HepG2 (cell line): Measurements from ENCODE around the gene HK3. TPM values are rescaled to one million over a fixed set of nuclear protein-coding genes. Genes with fewer than 3 reads are reported as not detected.
A peak's percentile ranks its signal among the peaks of the same experiment; 100 is the strongest.

Experiments
- CREB1 ChIP-seq, 2 experiments: fragments of 450-650 bp in 1 of 2; IDR thresholded peaks; 2 replicates each; pipeline ENCODE4 v1.6.1; 2016 to 2017; ENCODE audit warnings: control low read depth in 1 of 2, mild to moderate bottlenecking in 1 of 2, missing compliant biosample characterization in 1 of 2, missing genetic modification characterization in 1 of 2
- CREM ChIP-seq, 2 experiments: sonication (generic) in 1 of 2; formaldehyde crosslinking in 1 of 2; IDR thresholded peaks; 2 replicates each; pipeline versions ENCODE4 v1.4.0 to v1.6.1; 2016 to 2020; ENCODE audit warnings: antibody characterized with exemption in 1 of 2, mild to moderate bottlenecking in 1 of 2, missing genetic modification reagents in 1 of 2
- GTF2F1 ChIP-seq: fragments of 150-350 bp; IDR thresholded peaks from 2 replicates; pipeline ENCODE4 v1.6.1; 2014; ENCODE audit warnings: low read length
- HNRNPL ChIP-seq: fragments of 200-400 bp; formaldehyde crosslinking; IDR thresholded peaks from 2 replicates; pipeline ENCODE4 v1.6.1; 2017; ENCODE audit warnings: mild to moderate bottlenecking, low read depth, low read length
- HNRNPLL ChIP-seq: fragments of 200-400 bp; formaldehyde crosslinking; IDR thresholded peaks from 2 replicates; pipeline ENCODE4 v1.6.1; 2017; ENCODE audit warnings: mild to moderate bottlenecking, low read depth, low read length; ENCODE audit not compliant: poor library complexity, severe bottlenecking
- HOXA3 ChIP-seq: sonication (generic); formaldehyde crosslinking; IDR thresholded peaks from 2 replicates; pipeline ENCODE4 v1.5.0; 2020; ENCODE audit warnings: missing genetic modification reagents
- MIER2 ChIP-seq: IDR thresholded peaks from 2 replicates; pipeline ENCODE4 v1.6.1; 2016; ENCODE audit warnings: missing biosample characterization, missing genetic modification reagents
- RAD21 ChIP-seq: fragments of 450-650 bp; formaldehyde crosslinking; IDR thresholded peaks from 2 replicates; pipeline ENCODE4 v1.5.0; 2020; ENCODE audit warnings: mild to moderate bottlenecking
- SAP130 ChIP-seq: IDR thresholded peaks from 2 replicates; pipeline ENCODE4 v1.6.1; 2016; ENCODE audit warnings: low read depth
- SMC3 ChIP-seq: IDR thresholded peaks from 2 replicates; pipeline ENCODE4 v1.6.1; 2011; ENCODE audit warnings: low read length, improper control_type of control experiment
- SOX6 ChIP-seq, 2 experiments: fragments of 450-650 bp in 1 of 2; sonication (generic) in 1 of 2; formaldehyde crosslinking in 1 of 2; IDR thresholded peaks; 2 replicates each; pipeline versions ENCODE4 v1.4.0 to v1.6.1; 2017 to 2020; ENCODE audit warnings: antibody characterized with exemption in 1 of 2, mild to moderate bottlenecking in 1 of 2, missing genetic modification reagents in 1 of 2
- STAG1 ChIP-seq: sonication (generic); formaldehyde crosslinking; IDR thresholded peaks from 2 replicates; pipeline ENCODE4 v1.4.0; 2020; ENCODE audit warnings: missing genetic modification reagents
- TGIF2 ChIP-seq: IDR thresholded peaks from 2 replicates; pipeline ENCODE4 v1.6.1; 2016; ENCODE audit warnings: control low read depth, missing compliant biosample characterization
- ZFX ChIP-seq: sonication (generic); formaldehyde crosslinking; IDR thresholded peaks from 2 replicates; pipeline ENCODE4 v1.4.0; 2020; ENCODE audit warnings: mild to moderate bottlenecking, low read depth, missing genetic modification reagents, moderate library complexity
- ZNF749 ChIP-seq: sonication (generic); formaldehyde crosslinking; IDR thresholded peaks from 2 replicates; pipeline ENCODE4 v1.8.0; 2022; ENCODE audit warnings: mild to moderate bottlenecking, missing genetic modification reagents, moderate library complexity, borderline replicate concordance
- polyA plus RNA-seq, 8 experiments: library from polyadenylated mRNA; depleted of rRNA in 3 of 8; stranded (reverse) in 7 of 8; unstranded in 1 of 8; fragments of >200 nt; fragmentation: Illumina TruSeq in 4 of 8; extraction: Trizol in 4 of 8; gene quantifications; 2 replicates each; pipeline versions ENCODE4 v1.2.1 to v1.2.3, GENCODE V29; 2011 to 2016; ENCODE audit warnings: low read depth in 4 of 8, missing spikeins in 1 of 8, mixed read lengths in 1 of 8; ENCODE audit not compliant: insufficient read depth in 1 of 8
- total RNA-seq, 5 experiments: library from RNA; depleted of rRNA; stranded (reverse); fragments of >200 nt; fragmentation: Illumina TruSeq; extraction: Trizol; gene quantifications; 2 replicates each; pipeline ENCODE4 v1.2.3, GENCODE V29; 2016; ENCODE audit warnings: low read depth in 1 of 5
- TF ChIP-seq, protein P1 (sequence below): sonication (generic); formaldehyde crosslinking; IDR thresholded peaks from 2 replicates; pipeline ENCODE4 v1.5.1; 2020; ENCODE audit warnings: mild to moderate bottlenecking, missing genetic modification reagents, moderate library complexity
- TF ChIP-seq, protein P2 (sequence below): sonication (generic); formaldehyde crosslinking; conservative IDR thresholded peaks from 2 replicates; pipeline ENCODE4 v1.8.0; 2022; ENCODE audit warnings: mild to moderate bottlenecking, moderate library complexity, missing genetic modification reagents
- TF ChIP-seq, protein P3 (sequence below): sonication (generic); formaldehyde crosslinking; IDR thresholded peaks from 2 replicates; pipeline ENCODE4 v1.4.0; 2020; ENCODE audit warnings: missing genetic modification reagents
- TF ChIP-seq, protein P4 (sequence below): sonication (generic); formaldehyde crosslinking; IDR thresholded peaks from 2 replicates; pipeline ENCODE4 v1.5.0; 2020; ENCODE audit warnings: mild to moderate bottlenecking, missing genetic modification reagents, moderate library complexity

The HK3 gene
- total and polyA plus RNA-seq, 2 of the 13 experiments (the other 11 are each of a cell fraction or from before 2014, with no cell fraction given), result not detected

DNA sequence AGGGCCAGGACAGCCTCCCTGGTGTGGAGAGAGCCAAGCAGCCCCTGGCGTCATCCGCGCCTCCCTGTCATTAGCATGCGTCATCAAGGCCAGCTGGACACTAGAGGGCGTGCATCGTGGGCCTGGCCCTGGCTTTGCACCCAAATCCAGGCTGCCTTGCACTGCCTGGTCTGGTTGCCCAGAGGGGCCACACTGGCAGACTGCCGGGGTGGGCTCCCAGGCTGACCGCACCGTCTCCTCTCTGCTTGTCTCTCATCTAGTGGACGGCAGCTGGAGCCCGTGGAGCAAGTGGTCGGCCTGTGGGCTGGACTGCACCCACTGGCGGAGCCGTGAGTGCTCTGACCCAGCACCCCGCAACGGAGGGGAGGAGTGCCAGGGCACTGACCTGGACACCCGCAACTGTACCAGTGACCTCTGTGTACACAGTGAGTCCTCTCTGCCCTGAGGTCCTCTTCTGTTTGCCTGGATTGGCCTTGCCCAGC is 29.0 kb downstream of the HK3 start (continued):
- TF ChIP-seq, protein P1, sequence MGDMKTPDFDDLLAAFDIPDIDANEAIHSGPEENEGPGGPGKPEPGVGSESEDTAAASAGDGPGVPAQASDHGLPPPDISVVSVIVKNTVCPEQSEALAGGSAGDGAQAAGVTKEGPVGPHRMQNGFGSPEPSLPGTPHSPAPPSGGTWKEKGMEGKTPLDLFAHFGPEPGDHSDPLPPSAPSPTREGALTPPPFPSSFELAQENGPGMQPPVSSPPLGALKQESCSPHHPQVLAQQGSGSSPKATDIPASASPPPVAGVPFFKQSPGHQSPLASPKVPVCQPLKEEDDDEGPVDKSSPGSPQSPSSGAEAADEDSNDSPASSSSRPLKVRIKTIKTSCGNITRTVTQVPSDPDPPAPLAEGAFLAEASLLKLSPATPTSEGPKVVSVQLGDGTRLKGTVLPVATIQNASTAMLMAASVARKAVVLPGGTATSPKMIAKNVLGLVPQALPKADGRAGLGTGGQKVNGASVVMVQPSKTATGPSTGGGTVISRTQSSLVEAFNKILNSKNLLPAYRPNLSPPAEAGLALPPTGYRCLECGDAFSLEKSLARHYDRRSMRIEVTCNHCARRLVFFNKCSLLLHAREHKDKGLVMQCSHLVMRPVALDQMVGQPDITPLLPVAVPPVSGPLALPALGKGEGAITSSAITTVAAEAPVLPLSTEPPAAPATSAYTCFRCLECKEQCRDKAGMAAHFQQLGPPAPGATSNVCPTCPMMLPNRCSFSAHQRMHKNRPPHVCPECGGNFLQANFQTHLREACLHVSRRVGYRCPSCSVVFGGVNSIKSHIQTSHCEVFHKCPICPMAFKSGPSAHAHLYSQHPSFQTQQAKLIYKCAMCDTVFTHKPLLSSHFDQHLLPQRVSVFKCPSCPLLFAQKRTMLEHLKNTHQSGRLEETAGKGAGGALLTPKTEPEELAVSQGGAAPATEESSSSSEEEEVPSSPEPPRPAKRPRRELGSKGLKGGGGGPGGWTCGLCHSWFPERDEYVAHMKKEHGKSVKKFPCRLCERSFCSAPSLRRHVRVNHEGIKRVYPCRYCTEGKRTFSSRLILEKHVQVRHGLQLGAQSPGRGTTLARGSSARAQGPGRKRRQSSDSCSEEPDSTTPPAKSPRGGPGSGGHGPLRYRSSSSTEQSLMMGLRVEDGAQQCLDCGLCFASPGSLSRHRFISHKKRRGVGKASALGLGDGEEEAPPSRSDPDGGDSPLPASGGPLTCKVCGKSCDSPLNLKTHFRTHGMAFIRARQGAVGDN (CRISPR knock-in tag), result peak; percentile 28; the same call in 1 of the 2 replicates
- TF ChIP-seq TGIF2 (CRISPR knock-in tag) (no peak), HNRNPL (0 out of 2 replicates have a peak, but pooled peaks have one; percentile 29), ZFX (CRISPR knock-in tag) (peak; percentile 55), GTF2F1 (no peak), ZNF749 (CRISPR knock-in tag) (no peak), SAP130 (CRISPR knock-in tag) (0 out of 2 replicates have a peak, but pooled peaks have one; percentile 22), SOX6 (IDR thresholded peaks at IDR 0.05) (no peak), SOX6 (CRISPR knock-in tag; IDR thresholded peaks at IDR 0.05) (0 out of 2 replicates have a peak, but pooled peaks have one; percentile 15), CREM (IDR thresholded peaks at IDR 0.05) (peak; percentile 76), CREM (CRISPR knock-in tag; IDR thresholded peaks at IDR 0.05) (peak; percentile 65; the same call in 1 of the 2 replicates), HNRNPLL (peak; percentile 23), RAD21 (CRISPR knock-in tag) (peak; percentile 35; the same call in 1 of the 2 replicates), MIER2 (CRISPR knock-in tag) (0 out of 2 replicates have a peak, but pooled peaks have one; percentile 36), HOXA3 (CRISPR knock-in tag) (peak; percentile 70), STAG1 (peak; percentile 57), SMC3 (0 out of 2 replicates have a peak, but pooled peaks have one; percentile 4), CREB1 (IDR thresholded peaks at IDR 0.05) (peak; percentile 88), CREB1 (CRISPR knock-in tag; IDR thresholded peaks at IDR 0.05) (peak; percentile 77)
- TF ChIP-seq, protein P2, sequence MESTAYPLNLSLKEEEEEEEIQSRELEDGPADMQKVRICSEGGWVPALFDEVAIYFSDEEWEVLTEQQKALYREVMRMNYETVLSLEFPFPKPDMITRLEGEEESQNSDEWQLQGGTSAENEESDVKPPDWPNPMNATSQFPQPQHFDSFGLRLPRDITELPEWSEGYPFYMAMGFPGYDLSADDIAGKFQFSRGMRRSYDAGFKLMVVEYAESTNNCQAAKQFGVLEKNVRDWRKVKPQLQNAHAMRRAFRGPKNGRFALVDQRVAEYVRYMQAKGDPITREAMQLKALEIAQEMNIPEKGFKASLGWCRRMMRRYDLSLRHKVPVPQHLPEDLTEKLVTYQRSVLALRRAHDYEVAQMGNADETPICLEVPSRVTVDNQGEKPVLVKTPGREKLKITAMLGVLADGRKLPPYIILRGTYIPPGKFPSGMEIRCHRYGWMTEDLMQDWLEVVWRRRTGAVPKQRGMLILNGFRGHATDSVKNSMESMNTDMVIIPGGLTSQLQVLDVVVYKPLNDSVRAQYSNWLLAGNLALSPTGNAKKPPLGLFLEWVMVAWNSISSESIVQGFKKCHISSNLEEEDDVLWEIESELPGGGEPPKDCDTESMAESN, result 0 out of 2 replicates have a peak, but pooled peaks have one; percentile 59
- TF ChIP-seq, protein P3, sequence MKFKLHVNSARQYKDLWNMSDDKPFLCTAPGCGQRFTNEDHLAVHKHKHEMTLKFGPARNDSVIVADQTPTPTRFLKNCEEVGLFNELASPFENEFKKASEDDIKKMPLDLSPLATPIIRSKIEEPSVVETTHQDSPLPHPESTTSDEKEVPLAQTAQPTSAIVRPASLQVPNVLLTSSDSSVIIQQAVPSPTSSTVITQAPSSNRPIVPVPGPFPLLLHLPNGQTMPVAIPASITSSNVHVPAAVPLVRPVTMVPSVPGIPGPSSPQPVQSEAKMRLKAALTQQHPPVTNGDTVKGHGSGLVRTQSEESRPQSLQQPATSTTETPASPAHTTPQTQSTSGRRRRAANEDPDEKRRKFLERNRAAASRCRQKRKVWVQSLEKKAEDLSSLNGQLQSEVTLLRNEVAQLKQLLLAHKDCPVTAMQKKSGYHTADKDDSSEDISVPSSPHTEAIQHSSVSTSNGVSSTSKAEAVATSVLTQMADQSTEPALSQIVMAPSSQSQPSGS, result 0 out of 2 replicates have a peak, but pooled peaks have one; percentile 28
- TF ChIP-seq, protein P4, sequence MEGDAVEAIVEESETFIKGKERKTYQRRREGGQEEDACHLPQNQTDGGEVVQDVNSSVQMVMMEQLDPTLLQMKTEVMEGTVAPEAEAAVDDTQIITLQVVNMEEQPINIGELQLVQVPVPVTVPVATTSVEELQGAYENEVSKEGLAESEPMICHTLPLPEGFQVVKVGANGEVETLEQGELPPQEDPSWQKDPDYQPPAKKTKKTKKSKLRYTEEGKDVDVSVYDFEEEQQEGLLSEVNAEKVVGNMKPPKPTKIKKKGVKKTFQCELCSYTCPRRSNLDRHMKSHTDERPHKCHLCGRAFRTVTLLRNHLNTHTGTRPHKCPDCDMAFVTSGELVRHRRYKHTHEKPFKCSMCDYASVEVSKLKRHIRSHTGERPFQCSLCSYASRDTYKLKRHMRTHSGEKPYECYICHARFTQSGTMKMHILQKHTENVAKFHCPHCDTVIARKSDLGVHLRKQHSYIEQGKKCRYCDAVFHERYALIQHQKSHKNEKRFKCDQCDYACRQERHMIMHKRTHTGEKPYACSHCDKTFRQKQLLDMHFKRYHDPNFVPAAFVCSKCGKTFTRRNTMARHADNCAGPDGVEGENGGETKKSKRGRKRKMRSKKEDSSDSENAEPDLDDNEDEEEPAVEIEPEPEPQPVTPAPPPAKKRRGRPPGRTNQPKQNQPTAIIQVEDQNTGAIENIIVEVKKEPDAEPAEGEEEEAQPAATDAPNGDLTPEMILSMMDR (CRISPR knock-in tag), result peak; percentile 88
